Embryonic facial prominence (tissue), 1 donor: ENCODE data around the gene EXO1.

Source experiments
- DNase-seq: peaks from one replicate; pipeline ENCODE4 v3.0.0-alpha.2; 2016; ENCODE audit errors: extremely low spot score

Gene EXO1

GRCh38 chr1:241891296-241891695, 43.3 kb downstream of the EXO1 start:
- DNase-seq = no peak

- DNase-seq = no peak
Observed at GRCh38 chr1:241894016-241894415, 46.0 kb downstream of the EXO1 start.

DNA sequence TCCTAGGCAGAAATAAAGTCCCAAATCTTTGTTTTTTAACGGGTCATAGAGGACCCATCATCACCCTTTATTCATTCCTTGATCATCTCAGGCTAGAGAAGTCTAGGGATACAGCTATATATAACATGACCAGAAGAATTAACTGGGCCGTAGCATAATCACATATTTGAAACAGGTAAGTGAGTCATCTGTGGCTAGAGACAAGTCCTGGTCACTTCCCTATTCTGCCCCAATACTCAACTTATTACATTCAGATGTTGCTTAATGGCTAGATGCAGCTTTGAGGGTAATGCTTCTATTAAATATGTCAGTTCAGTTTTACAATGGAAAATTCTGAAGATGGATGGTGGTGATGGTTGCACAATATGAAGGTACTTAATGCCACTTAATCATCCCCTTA, 47.0 kb downstream of the EXO1 start:
- no peak for DNase-seq

- DNase-seq = no peak
Observed at GRCh38 chr1:241896670-241896962, 48.6 kb downstream of the EXO1 start.

DNA sequence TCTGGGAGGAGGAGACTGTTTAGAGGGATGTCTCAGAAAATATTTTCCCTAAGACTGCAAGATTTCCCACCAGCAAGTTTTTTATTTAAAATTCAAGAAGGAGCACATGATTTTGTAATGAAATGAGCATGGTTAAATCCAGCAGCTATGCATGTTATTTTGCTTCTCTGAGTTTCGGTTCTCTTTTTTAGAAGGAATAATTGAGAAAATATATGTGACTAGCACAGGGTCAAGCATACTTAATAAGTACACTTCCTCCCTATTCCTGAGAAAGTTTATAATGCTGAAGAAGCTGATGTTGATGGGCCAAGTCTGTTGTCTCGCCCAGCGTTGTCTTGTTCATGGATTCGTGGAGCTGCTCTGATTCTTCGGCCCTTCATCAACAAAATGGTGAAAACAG, 51.2 kb downstream of the EXO1 start:
- no peak for DNase-seq

DNA sequence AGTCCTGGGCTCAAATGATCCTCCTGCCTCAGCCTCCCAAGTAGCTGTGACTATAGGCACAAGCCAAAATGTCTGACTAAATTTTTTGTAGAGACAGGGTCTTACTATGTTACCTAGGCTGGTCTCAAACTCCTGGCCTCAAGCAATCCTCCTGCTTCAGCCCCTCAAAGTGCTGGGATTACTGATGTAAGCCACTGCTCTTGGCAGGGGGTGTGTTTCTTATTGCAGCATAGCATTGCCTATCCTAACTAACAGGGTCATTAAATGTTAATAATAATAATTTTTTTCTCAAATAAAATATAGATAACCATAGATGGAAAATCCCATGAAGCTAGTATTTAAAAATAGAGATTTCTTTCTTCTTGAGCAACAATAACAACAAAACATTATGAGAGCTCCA, 52.4 kb downstream of the EXO1 start:
- DNase-seq = no peak

GRCh38 chr1:241902391-241903065, 54.5 kb downstream of the EXO1 start:
- no peak for DNase-seq

DNA sequence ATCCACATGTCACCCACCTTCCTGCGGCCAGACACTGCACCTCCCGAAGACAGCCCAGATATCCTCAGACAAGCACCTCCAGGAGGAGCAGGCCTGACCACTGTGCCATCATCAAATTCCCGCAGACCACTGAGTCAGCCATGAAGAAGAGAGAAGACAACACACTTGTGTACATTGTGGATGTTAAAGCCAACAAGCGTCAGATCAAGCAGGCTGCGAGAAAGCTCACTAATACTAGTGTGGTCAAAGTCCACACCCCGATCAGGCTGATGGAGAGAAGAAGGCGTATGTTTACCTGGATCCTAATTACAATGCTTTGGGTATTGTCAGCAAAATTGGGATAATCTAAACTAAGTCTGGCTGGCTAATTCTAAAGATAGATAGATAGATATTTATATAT, 68.2 kb downstream of the EXO1 start:
- no peak for DNase-seq

DNA sequence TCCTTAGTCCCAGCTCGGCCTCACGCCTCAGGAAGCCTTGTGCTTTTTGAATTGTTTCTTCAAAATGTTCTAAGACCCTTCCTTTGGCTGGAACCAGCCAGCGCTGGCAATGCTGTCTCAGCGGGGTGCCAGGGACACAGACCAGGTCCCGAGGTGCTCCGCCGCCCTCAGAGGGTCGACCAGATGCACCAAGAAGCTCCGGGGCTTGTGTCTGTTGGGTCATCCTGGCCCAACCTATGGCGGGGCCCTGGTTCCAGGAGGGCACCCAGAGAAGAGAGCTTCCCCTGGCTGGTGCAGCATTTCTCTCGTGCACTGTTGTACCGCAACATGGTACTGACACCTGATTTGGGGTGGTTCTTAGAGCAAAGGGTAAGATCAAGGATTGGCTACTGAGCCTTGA, 69.5 kb downstream of the EXO1 start:
- DNase-seq = no peak

- no peak for DNase-seq
Observed at GRCh38 chr1:241918879-241919278, 70.9 kb downstream of the EXO1 start.

- DNase-seq = no peak
Observed at GRCh38 chr1:241924080-241924808, 76.2 kb downstream of the EXO1 start.

DNA sequence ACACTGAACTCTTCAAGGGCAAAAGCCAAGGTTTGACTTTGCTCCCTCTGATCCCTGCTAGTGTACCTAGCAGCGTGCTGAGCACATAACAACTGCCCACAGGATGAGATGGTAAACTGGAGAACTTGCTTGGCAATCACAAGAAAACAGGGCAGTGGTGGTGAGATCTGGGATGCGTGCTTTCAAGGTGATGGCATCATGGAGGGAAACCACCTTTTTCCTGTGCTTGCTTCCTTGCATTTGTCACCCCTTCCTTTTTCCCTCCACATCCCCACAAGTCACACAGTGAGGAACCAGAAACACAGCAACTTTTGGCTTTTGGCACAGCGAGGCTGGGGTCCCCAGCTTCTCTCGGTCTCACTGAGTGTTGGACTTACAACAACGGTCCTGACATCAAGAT, 78.1 kb downstream of the EXO1 start:
- no peak for DNase-seq

- no peak for DNase-seq
Observed at GRCh38 chr1:241927321-241927720, 79.3 kb downstream of the EXO1 start.

- DNase-seq = no peak
Observed at GRCh38 chr1:241932845-241933244, 84.8 kb downstream of the EXO1 start.

DNA sequence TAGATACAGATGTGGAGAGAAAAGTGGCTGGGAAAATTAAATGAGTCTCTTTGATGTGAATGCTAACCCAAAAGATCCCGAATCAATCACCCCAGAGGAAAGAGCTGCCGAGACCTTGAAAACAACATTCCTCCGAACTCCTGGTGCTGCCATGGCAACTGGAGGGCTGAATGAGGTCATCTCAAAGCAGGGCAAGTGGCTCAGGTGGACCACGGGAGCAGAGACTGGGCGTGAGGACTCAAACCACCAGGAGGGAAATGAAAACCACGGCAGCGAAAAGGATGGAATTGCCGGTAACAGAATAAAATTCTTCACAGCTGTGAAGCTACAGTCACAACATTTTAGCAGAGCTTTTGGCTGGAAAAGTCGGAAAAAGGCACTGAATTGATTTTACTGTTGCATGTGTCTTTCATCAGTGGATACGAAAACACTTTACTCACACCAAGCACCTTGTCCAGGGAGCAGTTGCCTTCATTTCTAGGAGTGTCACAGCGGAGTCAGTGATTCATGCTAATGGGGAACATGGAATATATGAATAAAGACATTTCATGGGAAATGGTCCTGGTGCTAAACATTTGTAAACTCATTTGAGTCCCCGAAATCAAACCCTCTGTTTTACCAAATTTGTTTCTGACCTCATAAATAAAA, 86.3 kb downstream of the EXO1 start:
- peak; percentile 55 for DNase-seq

GRCh38 chr1:241934866-241935265, 86.9 kb downstream of the EXO1 start:
- no peak for DNase-seq
